Nephron (organoid): ENCODE measurements around the gene SLC18A2.

Source experiments
- H3K27ac Mint-ChIP-seq, 3 experiments: 2 replicates each; pipeline ENCODE4 v1.8.0; 2020; ENCODE audit warnings: mixed read lengths in 3 of 3, mild to moderate bottlenecking in 2 of 3, moderate library complexity in 1 of 3
- H3K27me3 Mint-ChIP-seq: 2 replicates; pipeline ENCODE4 v1.8.0; 2021; ENCODE audit warnings: low read depth, mild to moderate bottlenecking, moderate library complexity, mixed read lengths
- H3K36me3 Mint-ChIP-seq: 2 replicates; pipeline ENCODE4 v1.8.0; 2020; ENCODE audit warnings: low read depth, mixed read lengths
- H3K4me1 Mint-ChIP-seq: 2 replicates; pipeline ENCODE4 v1.8.0; 2020; ENCODE audit warnings: mixed read lengths
- H3K4me3 Mint-ChIP-seq, 3 experiments: 2 replicates each; pipeline ENCODE4 v1.8.0; 2020; ENCODE audit warnings: mild to moderate bottlenecking in 3 of 3, mixed read lengths in 3 of 3, moderate library complexity in 2 of 3
- H3K9me3 Mint-ChIP-seq: 2 replicates; pipeline ENCODE4 v1.8.0; 2020; ENCODE audit warnings: mixed read lengths
- TF ChIP-seq, protein P1 (sequence below), 3 experiments: fragments of 200-600 bp; sonication (generic); IDR thresholded peaks; one replicate each; pipeline ENCODE4 v1.5.0; 2021; ENCODE audit warnings: antibody characterized with exemption in 3 of 3; ENCODE audit not compliant: unreplicated experiment in 3 of 3

SLC18A2 gene

GRCh38 chr10:117327262-117327661 lies 86.3 kb downstream of the SLC18A2 start:
- Mint-ChIP-seq H3K4me3 (no peak overlapping the region), H3K9me3 (peaks cover 6% of the 10 kb centered on the region), H3K27me3 (no peaks in the 10 kb centered on the region), H3K27ac (no peak overlapping the region), H3K4me1 (peaks cover 5% of the 10 kb centered on the region), H3K36me3 (peaks cover 37% of the 10 kb centered on the region)
- TF ChIP-seq, protein P1, sequence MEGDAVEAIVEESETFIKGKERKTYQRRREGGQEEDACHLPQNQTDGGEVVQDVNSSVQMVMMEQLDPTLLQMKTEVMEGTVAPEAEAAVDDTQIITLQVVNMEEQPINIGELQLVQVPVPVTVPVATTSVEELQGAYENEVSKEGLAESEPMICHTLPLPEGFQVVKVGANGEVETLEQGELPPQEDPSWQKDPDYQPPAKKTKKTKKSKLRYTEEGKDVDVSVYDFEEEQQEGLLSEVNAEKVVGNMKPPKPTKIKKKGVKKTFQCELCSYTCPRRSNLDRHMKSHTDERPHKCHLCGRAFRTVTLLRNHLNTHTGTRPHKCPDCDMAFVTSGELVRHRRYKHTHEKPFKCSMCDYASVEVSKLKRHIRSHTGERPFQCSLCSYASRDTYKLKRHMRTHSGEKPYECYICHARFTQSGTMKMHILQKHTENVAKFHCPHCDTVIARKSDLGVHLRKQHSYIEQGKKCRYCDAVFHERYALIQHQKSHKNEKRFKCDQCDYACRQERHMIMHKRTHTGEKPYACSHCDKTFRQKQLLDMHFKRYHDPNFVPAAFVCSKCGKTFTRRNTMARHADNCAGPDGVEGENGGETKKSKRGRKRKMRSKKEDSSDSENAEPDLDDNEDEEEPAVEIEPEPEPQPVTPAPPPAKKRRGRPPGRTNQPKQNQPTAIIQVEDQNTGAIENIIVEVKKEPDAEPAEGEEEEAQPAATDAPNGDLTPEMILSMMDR (IDR thresholded peaks at IDR 0.05; ENCODE audit: unreplicated experiment in 3 of 3), result no peak
